ENCODE measurements around the gene PHACTR1.

Gene PHACTR1

DNA sequence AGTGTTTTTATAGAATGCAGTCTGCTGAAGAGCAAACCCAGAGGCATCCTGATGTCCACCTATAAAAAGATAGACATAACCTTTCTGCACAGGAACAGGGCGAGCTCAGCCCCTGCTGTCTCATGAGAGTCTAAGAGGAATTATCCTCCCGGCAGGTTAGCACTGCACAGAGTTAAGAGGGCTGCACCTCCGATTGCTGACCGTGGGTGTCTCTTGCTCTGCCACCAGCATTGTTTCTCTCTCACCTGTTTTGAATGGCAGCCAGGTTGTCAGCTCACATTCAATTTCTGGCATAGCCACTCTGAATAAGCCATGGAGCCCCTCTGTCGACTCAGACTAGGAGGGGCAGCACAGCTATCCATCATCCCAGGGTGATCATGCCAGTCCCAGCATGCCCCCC, 211.2 kb downstream of the PHACTR1 start:
- no peak for DNase-seq
- no peak overlapping the region for H2BK12ac ChIP-seq (ENCODE audit: low read length in 2 of 2)
- 76% methylated on average over 5 of the region's 5 CpGs for WGBS

DNA sequence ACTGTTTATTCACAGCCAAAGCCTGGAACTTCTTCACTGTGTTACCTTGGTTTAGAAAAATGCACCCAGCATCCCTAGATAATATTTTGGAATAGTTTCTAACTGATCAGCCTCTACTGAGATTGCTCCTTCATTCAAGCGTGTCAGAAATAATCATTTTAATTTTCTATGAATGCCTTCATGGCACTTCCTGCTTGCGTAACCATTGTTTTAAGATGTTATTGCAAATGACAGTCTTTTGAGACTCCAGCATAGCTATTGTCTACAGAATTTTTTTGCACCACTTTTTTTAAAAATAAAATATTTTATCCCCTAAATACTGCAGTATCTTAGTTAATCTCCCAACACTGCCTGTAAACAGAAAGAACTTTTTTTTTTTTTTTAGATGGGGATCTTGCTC, 213.1 kb downstream of the PHACTR1 start:
- whole genome bisulfite sequencing = 82% methylated on average over 2 of the region's 2 CpGs
- Histone ChIP-seq H3K36me3 (ENCODE audit: control insufficient read depth in 1 of 2, insufficient read depth in 2 of 2, low read depth in 1 of 2, low read length in 2 of 2) (no peaks in the 10 kb centered on the region), H3K4me3 (ENCODE audit: insufficient read depth in 1 of 2, low read depth in 1 of 2, low read length in 2 of 2) (no peak overlapping the region), H3K9me3 (ENCODE audit: control insufficient read depth, low read length) (no peaks in the 10 kb centered on the region), H2AK5ac (ENCODE audit: low read length, severe bottlenecking) (no peak overlapping the region), H4K8ac (ENCODE audit: low read length) (no peak overlapping the region), H3K79me1 (replicated peaks; ENCODE audit: low read length, poor library complexity, severe bottlenecking) (no peaks in the 10 kb centered on the region), H2BK12ac (ENCODE audit: low read length in 2 of 2) (no peak overlapping the region), H4K91ac (ENCODE audit: low read length) (no peak overlapping the region), H3K9ac (ENCODE audit: low read length) (no peak overlapping the region), H3K23ac (ENCODE audit: low read length in 2 of 2) (no peak overlapping the region), H2BK5ac (ENCODE audit: low read depth, low read length, poor library complexity, severe bottlenecking) (no peak overlapping the region), H3K27ac (ENCODE audit: low read length, poor library complexity, severe bottlenecking) (no peak overlapping the region), H2BK15ac (ENCODE audit: low read depth, poor library complexity, severe bottlenecking) (no peak overlapping the region), H3K4me1 (ENCODE audit: control insufficient read depth, insufficient read depth, low read depth, low read length) (no peaks in the 10 kb centered on the region), H3K4ac (ENCODE audit: low read depth in 1 of 2, low read length in 2 of 2) (no peak overlapping the region), H2AFZ (ENCODE audit: low read depth, low read length) (no peak overlapping the region), H3K4me2 (ENCODE audit: low read length, poor library complexity, severe bottlenecking) (no peak overlapping the region), H3K14ac (ENCODE audit: low read length in 2 of 2) (no peak overlapping the region), H2BK120ac (ENCODE audit: low read depth, low read length) (no peak overlapping the region), H3K27me3 (ENCODE audit: control insufficient read depth in 1 of 2, insufficient read depth in 1 of 2, low read length in 2 of 2) (peaks cover 10 to 23% of the 10 kb centered on the region in 2 experiments), H3K18ac (ENCODE audit: low read depth in 1 of 2, low read length in 2 of 2) (no peak overlapping the region)
- no peak for DNase-seq

More for the DNA sequence above, 211.2 kb downstream of the PHACTR1 start:
- H3K9me3 ChIP-seq (ENCODE audit: control insufficient read depth, low read length) = peaks cover 5% of the 10 kb centered on the region
- no peak overlapping the region for H4K91ac ChIP-seq (ENCODE audit: low read length)
- no peak overlapping the region for H3K14ac ChIP-seq (ENCODE audit: low read length in 2 of 2)
- no peak overlapping the region for H2BK120ac ChIP-seq (ENCODE audit: low read depth, low read length)
- no peak overlapping the region for H4K8ac ChIP-seq (ENCODE audit: low read length)
- no peak overlapping the region for H3K4me3 ChIP-seq (ENCODE audit: insufficient read depth in 1 of 2, low read depth in 1 of 2, low read length in 2 of 2)
- H3K79me1 ChIP-seq (replicated peaks; ENCODE audit: low read length, poor library complexity, severe bottlenecking) = no peaks in the 10 kb centered on the region
- H2AK5ac ChIP-seq (ENCODE audit: low read length, severe bottlenecking) = no peak overlapping the region
- no peak overlapping the region for H3K4ac ChIP-seq (ENCODE audit: low read depth in 1 of 2, low read length in 2 of 2)
- H3K4me2 ChIP-seq (ENCODE audit: low read length, poor library complexity, severe bottlenecking) = no peak overlapping the region
- no peak overlapping the region for H3K9ac ChIP-seq (ENCODE audit: low read length)
- H3K27me3 ChIP-seq (ENCODE audit: control insufficient read depth in 1 of 2, insufficient read depth in 1 of 2, low read length in 2 of 2) = peaks cover 10 to 23% of the 10 kb centered on the region in 2 experiments
- H3K23ac ChIP-seq (ENCODE audit: low read length in 2 of 2) = no peak overlapping the region
- H2BK15ac ChIP-seq (ENCODE audit: low read depth, poor library complexity, severe bottlenecking) = no peak overlapping the region
- H2AFZ ChIP-seq (ENCODE audit: low read depth, low read length) = no peak overlapping the region
- H2BK5ac ChIP-seq (ENCODE audit: low read depth, low read length, poor library complexity, severe bottlenecking) = no peak overlapping the region
- no peak overlapping the region for H3K27ac ChIP-seq (ENCODE audit: low read length, poor library complexity, severe bottlenecking)
- H3K4me1 ChIP-seq (ENCODE audit: control insufficient read depth, insufficient read depth, low read depth, low read length) = no peaks in the 10 kb centered on the region
- H3K18ac ChIP-seq (ENCODE audit: low read depth in 1 of 2, low read length in 2 of 2) = no peak overlapping the region
- no peaks in the 10 kb centered on the region for H3K36me3 ChIP-seq (ENCODE audit: control insufficient read depth in 1 of 2, insufficient read depth in 2 of 2, low read depth in 1 of 2, low read length in 2 of 2)

DNA sequence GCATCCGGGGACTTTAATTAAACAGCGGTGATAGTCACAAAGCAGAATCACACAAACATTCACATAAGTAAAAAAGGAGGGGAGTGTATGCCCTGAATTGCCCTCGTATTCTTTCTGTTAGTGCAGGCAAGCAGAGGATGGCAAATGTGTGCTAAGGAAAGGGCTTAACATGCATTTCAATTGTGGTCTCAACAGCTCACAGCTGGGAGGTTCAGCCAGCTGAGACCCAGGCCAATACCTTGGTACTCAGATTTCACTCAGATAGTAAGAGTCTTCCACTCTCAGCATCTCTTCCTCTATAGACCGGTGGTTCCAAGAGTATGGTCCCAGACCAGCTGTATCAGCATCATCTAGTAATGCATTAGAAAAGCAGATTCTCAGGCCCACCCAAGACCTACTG, 215.1 kb downstream of the PHACTR1 start:
- Histone ChIP-seq H4K91ac (ENCODE audit: low read length) (no peak overlapping the region), H2AFZ (ENCODE audit: low read depth, low read length) (no peak overlapping the region), H3K27me3 (ENCODE audit: control insufficient read depth in 1 of 2, insufficient read depth in 1 of 2, low read length in 2 of 2) (peaks cover 6 to 23% of the 10 kb centered on the region in 2 experiments), H3K18ac (ENCODE audit: low read depth in 1 of 2, low read length in 2 of 2) (no peak overlapping the region), H3K23ac (ENCODE audit: low read length in 2 of 2) (no peak overlapping the region), H3K4me2 (ENCODE audit: low read length, poor library complexity, severe bottlenecking) (no peak overlapping the region), H3K4ac (ENCODE audit: low read depth in 1 of 2, low read length in 2 of 2) (no peak overlapping the region), H2BK12ac (ENCODE audit: low read length in 2 of 2) (no peak overlapping the region), H2AK5ac (ENCODE audit: low read length, severe bottlenecking) (no peak overlapping the region), H2BK5ac (ENCODE audit: low read depth, low read length, poor library complexity, severe bottlenecking) (no peak overlapping the region), H3K36me3 (ENCODE audit: control insufficient read depth in 1 of 2, insufficient read depth in 2 of 2, low read depth in 1 of 2, low read length in 2 of 2) (no peaks in the 10 kb centered on the region), H3K4me3 (ENCODE audit: insufficient read depth in 1 of 2, low read depth in 1 of 2, low read length in 2 of 2) (no peak overlapping the region), H4K8ac (ENCODE audit: low read length) (no peak overlapping the region), H2BK15ac (ENCODE audit: low read depth, poor library complexity, severe bottlenecking) (no peak overlapping the region), H3K9me3 (ENCODE audit: control insufficient read depth, low read length) (no peaks in the 10 kb centered on the region), H3K27ac (ENCODE audit: low read length, poor library complexity, severe bottlenecking) (no peak overlapping the region), H3K14ac (ENCODE audit: low read length in 2 of 2) (no peak overlapping the region), H3K9ac (ENCODE audit: low read length) (no peak overlapping the region), H3K4me1 (ENCODE audit: control insufficient read depth, insufficient read depth, low read depth, low read length) (no peaks in the 10 kb centered on the region), H2BK120ac (ENCODE audit: low read depth, low read length) (no peak overlapping the region), H3K79me1 (replicated peaks; ENCODE audit: low read length, poor library complexity, severe bottlenecking) (no peaks in the 10 kb centered on the region)
- DNase-seq = no peak
- 84% methylated on average over 3 of the region's 4 CpGs for WGBS

DNA sequence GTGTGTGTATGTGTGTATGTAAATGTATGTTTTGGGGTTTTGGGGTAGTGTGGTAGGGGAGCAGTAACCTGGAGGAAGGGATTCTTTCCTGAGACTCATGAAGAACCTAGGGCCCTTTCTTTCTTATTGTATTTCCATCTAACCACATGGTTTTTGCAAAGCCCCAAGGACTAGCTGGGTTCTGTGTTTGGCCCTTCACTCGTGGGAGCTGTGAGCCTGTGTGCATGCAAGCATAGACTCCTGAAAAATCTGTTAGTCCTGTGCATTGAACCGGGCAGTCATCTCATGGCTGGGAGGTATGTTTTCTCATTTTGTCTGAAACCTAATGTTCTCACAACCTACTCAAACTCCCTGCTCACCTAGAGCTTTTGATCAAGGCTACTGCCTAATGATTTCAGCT, 219.1 kb downstream of the PHACTR1 start:
- Histone ChIP-seq H3K4me3 (ENCODE audit: insufficient read depth in 1 of 2, low read depth in 1 of 2, low read length in 2 of 2) (no peak overlapping the region), H3K36me3 (ENCODE audit: control insufficient read depth in 1 of 2, insufficient read depth in 2 of 2, low read depth in 1 of 2, low read length in 2 of 2) (no peaks in the 10 kb centered on the region), H2BK12ac (ENCODE audit: low read length in 2 of 2) (no peak overlapping the region), H3K9ac (ENCODE audit: low read length) (no peak overlapping the region), H4K8ac (ENCODE audit: low read length) (no peak overlapping the region), H3K4me1 (ENCODE audit: control insufficient read depth, insufficient read depth, low read depth, low read length) (peaks cover 4% of the 10 kb centered on the region), H3K27me3 (ENCODE audit: control insufficient read depth in 1 of 2, insufficient read depth in 1 of 2, low read length in 2 of 2) (no peaks in the 10 kb centered on the region), H2AFZ (ENCODE audit: low read depth, low read length) (no peak overlapping the region), H2BK5ac (ENCODE audit: low read depth, low read length, poor library complexity, severe bottlenecking) (no peak overlapping the region), H2BK120ac (ENCODE audit: low read depth, low read length) (no peak overlapping the region), H3K27ac (ENCODE audit: low read length, poor library complexity, severe bottlenecking) (no peak overlapping the region), H3K23ac (ENCODE audit: low read length in 2 of 2) (no peak overlapping the region), H3K18ac (ENCODE audit: low read depth in 1 of 2, low read length in 2 of 2) (no peak overlapping the region), H3K9me3 (ENCODE audit: control insufficient read depth, low read length) (no peaks in the 10 kb centered on the region), H3K14ac (ENCODE audit: low read length in 2 of 2) (no peak overlapping the region), H2BK15ac (ENCODE audit: low read depth, poor library complexity, severe bottlenecking) (no peak overlapping the region), H2AK5ac (ENCODE audit: low read length, severe bottlenecking) (no peak overlapping the region), H3K4ac (ENCODE audit: low read depth in 1 of 2, low read length in 2 of 2) (no peak overlapping the region), H3K79me1 (replicated peaks; ENCODE audit: low read length, poor library complexity, severe bottlenecking) (no peaks in the 10 kb centered on the region), H4K91ac (ENCODE audit: low read length) (no peak overlapping the region), H3K4me2 (ENCODE audit: low read length, poor library complexity, severe bottlenecking) (no peak overlapping the region)
- WGBS = no CpG with 5 or more reads among the region's 2 CpGs
- DNase-seq = no peak

Measured in mesenchymal stem cell (in vitro differentiated cells and primary cell).